ENCODE data around the gene TIPARP. TPM values are rescaled to one million over a fixed set of nuclear protein-coding genes. Genes with fewer than 3 reads are reported as not detected.
"Not testable (repeated sequence)": the region's sequence is repeated elsewhere in the genome, so short reads cannot be mapped to it uniquely, and the experiment has no call there.

TIPARP gene
- total and polyA plus RNA-seq, 7 experiments from 2014 or later, result 4.2 to 66.6 (median 63.6) TPM

DNA sequence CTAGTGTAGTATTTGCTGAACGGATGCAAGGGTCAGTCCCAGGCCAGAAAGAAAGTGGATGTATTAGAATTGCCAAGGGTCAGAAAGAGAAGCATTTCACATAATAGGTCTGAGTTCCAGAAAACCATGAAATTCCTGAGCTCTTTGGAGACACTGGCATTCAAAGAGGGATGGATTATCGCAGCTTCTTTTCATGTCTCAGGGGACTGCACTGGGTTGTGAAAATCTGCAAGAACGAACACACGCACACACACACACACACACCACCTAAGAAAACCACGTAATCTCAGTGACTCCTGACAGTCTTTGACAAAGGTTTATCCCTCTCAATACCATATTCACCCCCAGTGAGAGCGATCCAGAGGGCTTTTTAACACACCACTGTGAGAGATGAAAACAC, 57.9 kb downstream of the TIPARP start:
- no peak overlapping the region for H3K27ac ChIP-seq (ENCODE audit: low read depth, low read length)
- H3K36me3 ChIP-seq (ENCODE audit: control insufficient read depth in 2 of 3, insufficient read depth in 3 of 3, low read length in 3 of 3), result no peaks in the 10 kb centered on the region
- peaks cover 0 to 16% (median 0%) of the 10 kb centered on the region in 5 donors for H3K36me3 Mint-ChIP-seq
- H3K9me3 ChIP-seq (ENCODE audit: control insufficient read depth in 2 of 3, low read length in 3 of 3), result no peaks in the 10 kb centered on the region
- ATAC-seq (no peak), DNase-seq (no peak)
- peaks cover 0 to 7% (median 0%) of the 10 kb centered on the region in 11 donors for H3K9me3 Mint-ChIP-seq
- POLR2A ChIA-PET, result no interaction called here
- CTCF ChIA-PET, result no interaction called here
- no peak overlapping the region for H3K27ac Mint-ChIP-seq
- H3K4me1 Mint-ChIP-seq, result peaks cover 0 to 7% (median 0%) of the 10 kb centered on the region in 7 donors
- no peak overlapping the region for H3K4me3 ChIP-seq (ENCODE audit: low read length)
- no peaks in the 10 kb centered on the region for H3K27me3 ChIP-seq (ENCODE audit: control insufficient read depth in 2 of 2, insufficient read depth in 2 of 2, low read length in 2 of 2)
- intact Hi-C loops (cut with micrococcal nuclease), result no loop called here
- no peaks in the 10 kb centered on the region for H3K27me3 Mint-ChIP-seq
- no peak overlapping the region for H3K4me3 Mint-ChIP-seq
- no peaks in the 10 kb centered on the region for H3K4me1 ChIP-seq (ENCODE audit: control insufficient read depth in 2 of 2, insufficient read depth in 2 of 2, low read length in 2 of 2)

DNA sequence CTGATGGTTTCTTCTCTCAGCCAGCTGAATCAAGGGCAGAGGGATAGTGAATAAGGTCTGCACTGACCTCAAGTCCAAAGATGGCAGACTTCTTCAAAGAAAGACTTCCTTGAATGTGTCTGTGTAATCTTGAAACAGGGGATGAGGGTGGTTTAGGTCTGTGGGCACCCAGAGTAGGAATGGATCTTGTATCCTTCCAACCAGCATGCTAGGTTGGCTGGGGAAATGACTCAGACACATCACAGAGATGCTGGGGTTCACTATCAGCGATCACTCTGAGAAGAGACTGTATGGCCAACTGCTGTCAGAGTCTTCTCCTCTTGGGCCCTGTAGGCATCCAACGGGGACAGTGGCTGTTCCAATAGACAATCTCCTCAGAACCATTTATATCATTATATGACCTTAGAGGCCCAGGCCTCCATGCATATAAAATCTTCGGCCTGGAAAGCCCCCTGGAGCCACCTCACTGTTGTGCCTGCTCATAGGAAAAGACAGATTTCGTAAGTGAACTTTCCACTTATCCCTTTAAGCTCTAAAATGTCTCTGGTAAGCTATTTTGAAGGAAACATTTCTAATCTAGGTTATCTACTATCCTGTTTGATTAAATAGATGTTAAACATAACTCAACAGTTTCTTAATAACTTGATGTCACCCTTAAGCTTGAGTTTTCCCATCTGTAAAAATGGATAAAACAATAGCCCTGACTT, 58.5 kb downstream of the TIPARP start:
- Mint-ChIP-seq H3K27ac (no peak overlapping the region), H3K27me3 (no peaks in the 10 kb centered on the region), H3K4me1 (peaks cover 0 to 7% (median 0%) of the 10 kb centered on the region in 7 donors), H3K4me3 (no peak overlapping the region), H3K36me3 (peaks cover 0 to 13% (median 0%) of the 10 kb centered on the region in 5 donors), H3K9me3 (peaks cover 0 to 9% (median 0%) of the 10 kb centered on the region in 11 donors)
- Histone ChIP-seq H3K9me3 (ENCODE audit: control insufficient read depth in 2 of 3, low read length in 3 of 3) (no peaks in the 10 kb centered on the region), H3K27me3 (ENCODE audit: control insufficient read depth in 2 of 2, insufficient read depth in 2 of 2, low read length in 2 of 2) (no peaks in the 10 kb centered on the region), H3K4me1 (ENCODE audit: control insufficient read depth in 2 of 2, insufficient read depth in 2 of 2, low read length in 2 of 2) (no peaks in the 10 kb centered on the region), H3K36me3 (ENCODE audit: control insufficient read depth in 2 of 3, insufficient read depth in 3 of 3, low read length in 3 of 3) (no peaks in the 10 kb centered on the region), H3K27ac (ENCODE audit: low read depth, low read length) (no peak overlapping the region), H3K4me3 (ENCODE audit: low read length) (no peak overlapping the region)
- no peak for DNase-seq
- POLR2A ChIA-PET, result no interaction called here
- CTCF ChIA-PET, result no interaction called here
- no peak for ATAC-seq
- intact Hi-C loops (cut with micrococcal nuclease), result no loop called here

DNA sequence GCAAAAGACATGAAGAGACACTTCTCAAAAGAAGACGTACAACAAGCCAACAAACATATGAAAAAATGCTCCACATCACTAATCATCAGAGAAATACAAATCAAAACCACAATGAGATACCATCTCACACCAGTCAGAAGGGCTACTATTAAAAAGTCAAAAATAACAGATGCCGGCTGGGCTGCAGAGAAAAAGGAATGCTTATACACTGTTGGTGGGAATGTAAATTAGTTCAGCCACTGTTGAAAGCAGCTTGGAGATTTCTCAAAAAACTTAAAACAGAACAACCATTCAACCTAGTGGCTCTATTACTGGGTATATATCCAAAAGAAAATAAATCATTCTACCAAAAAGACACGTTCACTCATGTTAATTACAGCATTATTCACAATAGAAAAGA, 60.3 kb downstream of the TIPARP start:
- H3K4me3 ChIP-seq (ENCODE audit: low read length); H3K27me3 Mint-ChIP-seq; H3K9me3 Mint-ChIP-seq; H3K4me1 ChIP-seq (ENCODE audit: control insufficient read depth in 2 of 2, insufficient read depth in 2 of 2, low read length in 2 of 2); H3K9me3 ChIP-seq (ENCODE audit: control insufficient read depth in 2 of 3, low read length in 3 of 3); H3K27ac ChIP-seq (ENCODE audit: low read depth, low read length); H3K4me1 Mint-ChIP-seq; intact Hi-C loops (cut with micrococcal nuclease); H3K27me3 ChIP-seq (ENCODE audit: control insufficient read depth in 2 of 2, insufficient read depth in 2 of 2, low read length in 2 of 2); DNase-seq; H3K27ac Mint-ChIP-seq; CTCF ChIA-PET; H3K36me3 ChIP-seq (ENCODE audit: control insufficient read depth in 2 of 3, insufficient read depth in 3 of 3, low read length in 3 of 3); ATAC-seq; H3K4me3 Mint-ChIP-seq: not testable (repeated sequence)
- POLR2A ChIA-PET, result interaction anchor here (0.7 kb wide), 1 partner anchor 402 kb away, joined by 3 read pairs; no protein-coding TSS in a partner anchor
- peaks cover 0 to 12% (median 0%) of the 10 kb centered on the region in 5 donors for H3K36me3 Mint-ChIP-seq

DNA sequence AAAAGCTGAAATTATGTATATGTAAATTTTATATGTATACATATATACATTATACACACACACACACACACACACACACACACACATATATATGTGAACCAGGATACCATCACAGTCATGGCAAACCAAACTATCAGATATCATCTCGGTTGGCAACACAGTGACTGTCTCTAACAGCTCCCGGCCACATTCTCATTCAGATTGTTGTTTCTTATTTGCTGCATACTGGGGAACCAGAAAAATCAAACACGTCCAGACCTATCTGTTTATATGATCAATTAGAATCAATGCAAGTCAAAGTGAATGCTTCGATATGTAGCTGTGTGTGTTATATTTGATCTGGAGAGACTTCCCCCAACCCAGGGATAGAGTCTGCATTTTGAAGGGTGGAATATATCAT, 61.1 kb downstream of the TIPARP start:
- H3K9me3 Mint-ChIP-seq, result peaks cover 0 to 9% (median 0%) of the 10 kb centered on the region in 11 donors
- POLR2A ChIA-PET, result no interaction called here

DNA sequence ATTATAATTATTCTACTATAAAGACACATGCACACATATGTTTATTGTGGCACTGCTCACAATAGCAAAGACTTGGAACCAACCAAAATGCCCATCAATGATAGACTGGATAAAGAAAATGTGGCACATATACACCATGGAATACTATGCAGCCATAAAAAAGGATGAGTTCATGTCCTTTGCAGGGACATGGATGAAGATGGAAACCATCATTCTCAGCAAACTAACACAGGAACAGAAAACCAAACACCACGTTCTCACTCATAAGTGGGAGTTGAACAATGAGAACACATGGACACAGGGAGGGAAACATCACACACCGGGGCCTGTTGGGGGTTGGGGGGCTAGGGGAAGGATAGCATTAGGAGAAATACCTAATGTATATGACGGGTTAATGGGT, 62.7 kb downstream of the TIPARP start:
- H3K27me3 ChIP-seq (ENCODE audit: control insufficient read depth in 2 of 2, insufficient read depth in 2 of 2, low read length in 2 of 2); ATAC-seq; H3K4me1 ChIP-seq (ENCODE audit: control insufficient read depth in 2 of 2, insufficient read depth in 2 of 2, low read length in 2 of 2); H3K27ac Mint-ChIP-seq; H3K27ac ChIP-seq (ENCODE audit: low read depth, low read length); H3K36me3 Mint-ChIP-seq; H3K27me3 Mint-ChIP-seq; DNase-seq; CTCF ChIA-PET; H3K4me3 Mint-ChIP-seq; H3K4me1 Mint-ChIP-seq; intact Hi-C loops (cut with micrococcal nuclease); H3K9me3 Mint-ChIP-seq; H3K4me3 ChIP-seq (ENCODE audit: low read length); H3K36me3 ChIP-seq (ENCODE audit: control insufficient read depth in 2 of 3, insufficient read depth in 3 of 3, low read length in 3 of 3); H3K9me3 ChIP-seq (ENCODE audit: control insufficient read depth in 2 of 3, low read length in 3 of 3); POLR2A ChIA-PET: not testable (repeated sequence)

More for the DNA sequence above, 61.1 kb downstream of the TIPARP start:
- Histone ChIP-seq H3K27ac (ENCODE audit: low read depth, low read length) (no peak overlapping the region), H3K4me3 (ENCODE audit: low read length) (no peak overlapping the region), H3K4me1 (ENCODE audit: control insufficient read depth in 2 of 2, insufficient read depth in 2 of 2, low read length in 2 of 2) (no peaks in the 10 kb centered on the region), H3K27me3 (ENCODE audit: control insufficient read depth in 2 of 2, insufficient read depth in 2 of 2, low read length in 2 of 2) (no peaks in the 10 kb centered on the region), H3K36me3 (ENCODE audit: control insufficient read depth in 2 of 3, insufficient read depth in 3 of 3, low read length in 3 of 3) (no peaks in the 10 kb centered on the region), H3K9me3 (ENCODE audit: control insufficient read depth in 2 of 3, low read length in 3 of 3) (no peaks in the 10 kb centered on the region)
- intact Hi-C loops (cut with micrococcal nuclease), result no loop called here
- no peaks in the 10 kb centered on the region for H3K27me3 Mint-ChIP-seq
- H3K36me3 Mint-ChIP-seq, result peaks cover 0 to 12% (median 0%) of the 10 kb centered on the region in 5 donors
- CTCF ChIA-PET, result no interaction called here
- DNase-seq (no peak), ATAC-seq (no peak)
- H3K27ac Mint-ChIP-seq, result no peak overlapping the region
- no peak overlapping the region for H3K4me3 Mint-ChIP-seq
- peaks cover 0 to 7% (median 0%) of the 10 kb centered on the region in 7 donors for H3K4me1 Mint-ChIP-seq

DNA sequence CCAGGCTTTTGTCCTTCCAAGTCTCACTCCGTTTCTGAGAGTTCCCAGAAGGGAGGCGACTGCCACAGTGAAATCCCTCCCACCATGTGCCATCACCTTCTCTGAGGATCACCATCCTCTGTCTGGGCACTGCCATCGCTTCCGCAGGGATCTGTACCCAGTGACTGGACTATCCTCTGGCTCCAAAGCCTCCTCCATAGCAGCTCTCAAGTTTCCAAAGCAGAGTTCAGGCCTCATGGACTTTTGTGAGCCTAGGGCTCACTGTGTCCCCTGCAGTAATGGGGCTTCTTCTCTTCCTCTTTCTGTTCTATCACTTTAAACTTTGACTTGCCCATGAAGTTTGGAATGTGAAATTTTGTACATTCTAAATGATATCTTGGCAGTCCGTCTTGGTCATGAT, 63.9 kb downstream of the TIPARP start:
- no peak overlapping the region for H3K4me3 Mint-ChIP-seq
- no peak for ATAC-seq
- ChIA-PET CTCF (no interaction called here), POLR2A (interaction anchor here (0.7 kb wide), 1 partner anchor 14 kb away, joined by 3 read pairs; no protein-coding TSS in a partner anchor)
- no peaks in the 10 kb centered on the region for H3K4me1 ChIP-seq (ENCODE audit: control insufficient read depth in 2 of 2, insufficient read depth in 2 of 2, low read length in 2 of 2)
- no peaks in the 10 kb centered on the region for H3K27me3 ChIP-seq (ENCODE audit: control insufficient read depth in 2 of 2, insufficient read depth in 2 of 2, low read length in 2 of 2)
- no peaks in the 10 kb centered on the region for H3K36me3 ChIP-seq (ENCODE audit: control insufficient read depth in 2 of 3, insufficient read depth in 3 of 3, low read length in 3 of 3)
- H3K9me3 ChIP-seq (ENCODE audit: control insufficient read depth in 2 of 3, low read length in 3 of 3), result no peaks in the 10 kb centered on the region
- H3K27me3 Mint-ChIP-seq, result no peaks in the 10 kb centered on the region
- H3K36me3 Mint-ChIP-seq, result peaks cover 0 to 10% (median 0%) of the 10 kb centered on the region in 5 donors
- peaks cover 0 to 9% (median 0%) of the 10 kb centered on the region in 11 donors for H3K9me3 Mint-ChIP-seq
- no peaks in the 10 kb centered on the region for H3K4me1 Mint-ChIP-seq
- H3K27ac Mint-ChIP-seq, result no peak overlapping the region
- DNase-seq, result no peak
- no peak overlapping the region for H3K27ac ChIP-seq (ENCODE audit: low read depth, low read length)
- intact Hi-C loops (cut with micrococcal nuclease), result no loop called here
- no peak overlapping the region for H3K4me3 ChIP-seq (ENCODE audit: low read length)

DNA sequence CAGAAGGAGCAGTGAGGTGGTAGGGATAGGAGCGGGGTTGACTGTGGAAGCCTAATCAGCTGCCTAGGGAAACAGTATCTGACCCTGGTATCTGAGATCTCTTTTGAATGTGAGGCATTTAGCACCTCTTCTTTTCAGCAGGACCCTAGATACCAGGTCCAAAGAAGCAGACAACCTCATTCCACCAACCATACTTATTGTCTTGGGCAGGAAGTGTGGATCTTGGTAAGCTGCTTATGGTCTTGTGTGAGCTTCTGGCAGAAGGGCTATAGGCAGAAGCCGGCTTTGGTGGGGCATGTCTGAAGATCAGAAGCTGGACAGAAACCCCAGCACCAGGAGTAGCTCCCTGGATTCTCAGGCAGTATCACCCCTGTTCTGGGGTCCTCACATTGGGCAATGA, 65.6 kb downstream of the TIPARP start:
- ATAC-seq, result no peak
- Mint-ChIP-seq H3K27ac (no peak overlapping the region), H3K27me3 (peaks cover 0 to 6% (median 0%) of the 10 kb centered on the region in 5 donors)

More for the DNA sequence above, 65.6 kb downstream of the TIPARP start:
- no peak for DNase-seq
- H3K27me3 ChIP-seq (ENCODE audit: control insufficient read depth in 2 of 2, insufficient read depth in 2 of 2, low read length in 2 of 2), result no peaks in the 10 kb centered on the region
- H3K4me1 ChIP-seq (ENCODE audit: control insufficient read depth in 2 of 2, insufficient read depth in 2 of 2, low read length in 2 of 2), result no peaks in the 10 kb centered on the region
- H3K4me3 ChIP-seq (ENCODE audit: low read length), result no peak overlapping the region
- ChIA-PET CTCF (no interaction called here), POLR2A (no interaction called here)
- Mint-ChIP-seq H3K4me3 (no peak overlapping the region), H3K4me1 (no peaks in the 10 kb centered on the region), H3K9me3 (peaks cover 0 to 7% (median 0%) of the 10 kb centered on the region in 11 donors), H3K36me3 (peaks cover 0 to 17% (median 0%) of the 10 kb centered on the region in 5 donors)
- H3K27ac ChIP-seq (ENCODE audit: low read depth, low read length), result no peak overlapping the region
- H3K36me3 ChIP-seq (ENCODE audit: control insufficient read depth in 2 of 3, insufficient read depth in 3 of 3, low read length in 3 of 3), result no peaks in the 10 kb centered on the region
- intact Hi-C loops (cut with micrococcal nuclease), result no loop called here
- no peaks in the 10 kb centered on the region for H3K9me3 ChIP-seq (ENCODE audit: control insufficient read depth in 2 of 3, low read length in 3 of 3)
